ENCODE measurements around the gene FUT8.

FUT8 gene

DNA sequence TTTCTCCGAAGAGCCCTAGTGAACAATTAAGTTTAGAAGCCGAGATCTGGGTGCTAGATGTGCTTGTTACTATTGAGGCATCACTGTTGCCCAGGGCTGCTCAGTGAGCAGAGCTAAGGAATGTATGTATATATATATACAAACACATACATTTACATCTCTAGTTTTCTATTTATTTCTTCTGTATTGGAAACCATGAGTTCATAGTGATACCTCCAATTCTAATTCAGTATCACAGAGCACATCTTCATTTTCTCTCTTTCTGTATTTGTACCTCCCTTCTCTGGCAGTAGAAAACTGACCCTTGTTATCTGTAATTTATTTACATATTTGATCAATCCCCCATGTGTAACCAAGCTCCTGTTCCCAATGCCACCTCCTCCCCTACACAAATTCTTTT is 40.7 kb upstream of the FUT8 start:
- Histone ChIP-seq H3K4me1 (ENCODE audit: control insufficient read depth in 2 of 2, insufficient read depth in 1 of 2, low read depth in 1 of 2, low read length in 2 of 2) (no peaks in the 10 kb centered on the region), H3K9ac (ENCODE audit: low read depth, low read length, poor library complexity) (no peak overlapping the region), H3K79me1 (ENCODE audit: low read depth, low read length) (no peaks in the 10 kb centered on the region), H4K8ac (ENCODE audit: low read depth, low read length) (no peak overlapping the region), H3K27me3 (ENCODE audit: control insufficient read depth in 3 of 3, insufficient read depth in 3 of 3, low read depth in 1 of 3, low read length in 3 of 3) (no peaks in the 10 kb centered on the region), H2AFZ (ENCODE audit: low read length) (no peak overlapping the region), H3K14ac (ENCODE audit: low read length) (no peak overlapping the region), H2BK5ac (ENCODE audit: low read length) (no peak overlapping the region), H3K18ac (ENCODE audit: low read length) (no peak overlapping the region), H3K9me3 (replicated peaks in 1 of 2; ENCODE audit: control insufficient read depth in 2 of 2, insufficient read depth in 1 of 2, low read depth in 1 of 2, low read length in 2 of 2) (no peaks in the 10 kb centered on the region), H3K36me3 (replicated peaks in 1 of 2; ENCODE audit: control insufficient read depth in 2 of 2, insufficient read depth in 2 of 2, low read length in 2 of 2) (no peaks in the 10 kb centered on the region), H3K4me3 (ENCODE audit: low read length in 2 of 2) (no peak overlapping the region), H2BK120ac (ENCODE audit: low read depth, low read length) (no peak overlapping the region), H2BK12ac (ENCODE audit: low read length) (no peak overlapping the region), H3K23ac (ENCODE audit: low read depth, low read length, poor library complexity) (no peak overlapping the region), H3K4ac (ENCODE audit: low read length) (no peak overlapping the region), H2AK5ac (ENCODE audit: low read depth, low read length) (no peak overlapping the region), H4K91ac (ENCODE audit: low read depth, low read length, poor library complexity) (no peak overlapping the region), H3K4me2 (ENCODE audit: insufficient read depth, low read length, poor library complexity, severe bottlenecking) (no peak overlapping the region), H3K27ac (replicated peaks; ENCODE audit: low read length) (no peak overlapping the region), H2BK15ac (ENCODE audit: low read length) (no peak overlapping the region)
- no CpG with 5 or more reads among the region's 2 CpGs for WGBS, 2 donors (ENCODE audit: extremely low coverage in 2 of 2, insufficient read length in 2 of 2, insufficient replicate concordance in 1 of 2)
- no peak for DNase-seq (ENCODE audit: low spot score)

DNA sequence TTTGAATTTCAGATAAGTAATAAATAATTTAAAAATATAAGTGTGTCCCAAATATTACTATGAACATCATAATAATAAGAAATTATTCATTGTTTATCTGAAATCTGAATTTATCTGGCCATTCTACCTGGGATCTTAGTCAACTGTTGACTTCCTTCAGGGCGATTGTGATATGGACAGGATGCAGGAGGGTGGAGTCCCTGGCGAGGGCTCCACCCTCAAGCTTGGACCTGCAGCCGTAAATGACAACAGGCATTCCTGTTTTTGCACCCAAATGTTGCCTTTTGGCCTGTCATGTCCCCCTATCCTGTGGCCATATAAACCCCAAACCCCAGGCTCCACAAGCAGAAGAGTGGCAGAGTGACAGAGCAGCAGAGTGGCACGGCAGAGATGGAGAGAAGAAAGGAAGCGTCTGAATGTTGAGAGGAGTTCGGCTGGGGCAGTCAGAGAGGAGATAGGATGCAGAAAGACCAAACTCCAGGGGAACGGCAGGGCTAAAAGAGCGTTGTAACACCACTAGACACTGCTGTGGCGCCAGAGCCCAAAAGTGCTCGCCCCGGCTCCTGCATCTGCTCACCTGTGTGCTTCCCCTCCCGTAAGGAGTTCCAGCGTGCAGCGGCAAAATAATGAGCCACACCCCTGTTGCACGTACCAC is 39.4 kb upstream of the FUT8 start:
- WGBS, 2 donors (ENCODE audit: extremely low coverage in 2 of 2, insufficient read length in 2 of 2, insufficient replicate concordance in 1 of 2) = no CpG with 5 or more reads among the region's 15 CpGs

DNA sequence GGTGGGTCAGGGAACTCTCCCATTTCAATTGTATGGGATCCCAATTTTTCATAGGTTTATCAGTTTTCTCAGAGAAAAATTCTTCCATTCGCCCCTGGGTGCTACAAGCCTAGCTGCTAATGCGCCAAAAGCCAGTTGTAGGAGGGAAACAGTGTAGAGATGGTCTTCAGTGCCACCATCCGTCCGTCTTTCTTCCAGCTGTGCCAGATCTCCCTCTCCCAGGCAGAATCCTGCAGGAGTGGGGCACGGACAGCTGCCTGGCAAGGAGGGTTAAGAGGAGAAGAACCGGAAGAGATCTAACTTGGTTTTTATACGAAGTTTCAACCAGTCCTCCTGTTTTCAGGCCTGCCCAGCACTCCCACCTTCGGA is 38.9 kb upstream of the FUT8 start:
- no peak overlapping the region for H3K4me2 ChIP-seq (ENCODE audit: insufficient read depth, low read length, poor library complexity, severe bottlenecking)
- no peak overlapping the region for H2AK5ac ChIP-seq (ENCODE audit: low read depth, low read length)
- no peak overlapping the region for H2BK12ac ChIP-seq (ENCODE audit: low read length)
- no peaks in the 10 kb centered on the region for H3K27me3 ChIP-seq (ENCODE audit: control insufficient read depth in 3 of 3, insufficient read depth in 3 of 3, low read depth in 1 of 3, low read length in 3 of 3)
- H2AFZ ChIP-seq (ENCODE audit: low read length) = no peak overlapping the region
- H2BK5ac ChIP-seq (ENCODE audit: low read length) = no peak overlapping the region
- no peak overlapping the region for H3K27ac ChIP-seq (replicated peaks; ENCODE audit: low read length)
- H3K4ac ChIP-seq (ENCODE audit: low read length) = no peak overlapping the region
- no peaks in the 10 kb centered on the region for H3K36me3 ChIP-seq (replicated peaks in 1 of 2; ENCODE audit: control insufficient read depth in 2 of 2, insufficient read depth in 2 of 2, low read length in 2 of 2)
- no peak overlapping the region for H4K8ac ChIP-seq (ENCODE audit: low read depth, low read length)
- H3K23ac ChIP-seq (ENCODE audit: low read depth, low read length, poor library complexity) = no peak overlapping the region
- no peak overlapping the region for H2BK120ac ChIP-seq (ENCODE audit: low read depth, low read length)
- no peak overlapping the region for H3K9ac ChIP-seq (ENCODE audit: low read depth, low read length, poor library complexity)
- H3K18ac ChIP-seq (ENCODE audit: low read length) = no peak overlapping the region
- no peak overlapping the region for H2BK15ac ChIP-seq (ENCODE audit: low read length)
- no peaks in the 10 kb centered on the region for H3K9me3 ChIP-seq (replicated peaks in 1 of 2; ENCODE audit: control insufficient read depth in 2 of 2, insufficient read depth in 1 of 2, low read depth in 1 of 2, low read length in 2 of 2)
- H3K14ac ChIP-seq (ENCODE audit: low read length) = no peak overlapping the region
- H4K91ac ChIP-seq (ENCODE audit: low read depth, low read length, poor library complexity) = no peak overlapping the region
- H3K79me1 ChIP-seq (ENCODE audit: low read depth, low read length) = no peaks in the 10 kb centered on the region
- no peaks in the 10 kb centered on the region for H3K4me1 ChIP-seq (ENCODE audit: control insufficient read depth in 2 of 2, insufficient read depth in 1 of 2, low read depth in 1 of 2, low read length in 2 of 2)
- no peak for DNase-seq (ENCODE audit: low spot score)
- H3K4me3 ChIP-seq (ENCODE audit: low read length in 2 of 2) = no peak overlapping the region
- no CpG with 5 or more reads among the region's 8 CpGs for WGBS, 2 donors (ENCODE audit: extremely low coverage in 2 of 2, insufficient read length in 2 of 2, insufficient replicate concordance in 1 of 2)

More for the DNA sequence above, 39.4 kb upstream of the FUT8 start:
- no peak overlapping the region for H2AFZ ChIP-seq (ENCODE audit: low read length)
- no peak overlapping the region for H3K23ac ChIP-seq (ENCODE audit: low read depth, low read length, poor library complexity)
- no peaks in the 10 kb centered on the region for H3K9me3 ChIP-seq (replicated peaks in 1 of 2; ENCODE audit: control insufficient read depth in 2 of 2, insufficient read depth in 1 of 2, low read depth in 1 of 2, low read length in 2 of 2)
- no peak overlapping the region for H4K91ac ChIP-seq (ENCODE audit: low read depth, low read length, poor library complexity)
- H3K4me1 ChIP-seq (ENCODE audit: control insufficient read depth in 2 of 2, insufficient read depth in 1 of 2, low read depth in 1 of 2, low read length in 2 of 2) = no peaks in the 10 kb centered on the region
- no peak overlapping the region for H2BK120ac ChIP-seq (ENCODE audit: low read depth, low read length)
- H3K9ac ChIP-seq (ENCODE audit: low read depth, low read length, poor library complexity) = no peak overlapping the region
- no peak overlapping the region for H2BK5ac ChIP-seq (ENCODE audit: low read length)
- H2AK5ac ChIP-seq (ENCODE audit: low read depth, low read length) = no peak overlapping the region
- no peak for DNase-seq (ENCODE audit: low spot score)
- no peak overlapping the region for H3K4me2 ChIP-seq (ENCODE audit: insufficient read depth, low read length, poor library complexity, severe bottlenecking)
- H2BK12ac ChIP-seq (ENCODE audit: low read length) = no peak overlapping the region
- peak overlapping the region; percentile 72 for H3K18ac ChIP-seq (ENCODE audit: low read length)
- H3K27me3 ChIP-seq (ENCODE audit: control insufficient read depth in 3 of 3, insufficient read depth in 3 of 3, low read depth in 1 of 3, low read length in 3 of 3) = no peaks in the 10 kb centered on the region
- no peaks in the 10 kb centered on the region for H3K79me1 ChIP-seq (ENCODE audit: low read depth, low read length)
- H3K4me3 ChIP-seq (ENCODE audit: low read length in 2 of 2) = no peak overlapping the region
- no peak overlapping the region for H3K4ac ChIP-seq (ENCODE audit: low read length)
- no peak overlapping the region for H4K8ac ChIP-seq (ENCODE audit: low read depth, low read length)
- no peaks in the 10 kb centered on the region for H3K36me3 ChIP-seq (replicated peaks in 1 of 2; ENCODE audit: control insufficient read depth in 2 of 2, insufficient read depth in 2 of 2, low read length in 2 of 2)
- no peak overlapping the region for H3K27ac ChIP-seq (replicated peaks; ENCODE audit: low read length)
- no peak overlapping the region for H2BK15ac ChIP-seq (ENCODE audit: low read length)
- H3K14ac ChIP-seq (ENCODE audit: low read length) = no peak overlapping the region

DNA sequence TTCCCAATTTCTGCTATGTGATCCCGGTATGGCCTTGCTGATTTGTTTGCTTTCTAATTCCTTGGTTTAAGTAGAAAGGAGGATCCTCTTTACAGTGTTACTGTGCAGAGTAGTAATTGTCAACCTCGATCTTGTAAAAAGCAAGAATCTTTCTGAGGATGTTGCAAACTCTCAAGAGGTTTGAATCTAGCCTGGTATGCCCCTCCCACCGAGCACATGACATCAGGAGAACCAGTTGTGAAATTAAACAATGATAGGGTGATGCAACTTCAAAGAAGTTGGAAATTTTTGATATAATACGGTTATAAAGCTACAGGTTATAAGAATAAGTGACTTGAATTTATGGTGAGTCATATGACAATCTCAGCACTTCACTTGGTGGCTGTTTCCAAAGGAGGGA is 35.0 kb upstream of the FUT8 start:
- H3K36me3 ChIP-seq (replicated peaks in 1 of 2; ENCODE audit: control insufficient read depth in 2 of 2, insufficient read depth in 2 of 2, low read length in 2 of 2) = no peaks in the 10 kb centered on the region
- no peak overlapping the region for H3K4me2 ChIP-seq (ENCODE audit: insufficient read depth, low read length, poor library complexity, severe bottlenecking)
- H3K27ac ChIP-seq (replicated peaks; ENCODE audit: low read length) = no peak overlapping the region
- H3K9ac ChIP-seq (ENCODE audit: low read depth, low read length, poor library complexity) = no peak overlapping the region
- no peak overlapping the region for H2AFZ ChIP-seq (ENCODE audit: low read length)
- H3K23ac ChIP-seq (ENCODE audit: low read depth, low read length, poor library complexity) = no peak overlapping the region
- DNase-seq (ENCODE audit: low spot score) = no peak
- H3K27me3 ChIP-seq (ENCODE audit: control insufficient read depth in 3 of 3, insufficient read depth in 3 of 3, low read depth in 1 of 3, low read length in 3 of 3) = no peaks in the 10 kb centered on the region
- H2AK5ac ChIP-seq (ENCODE audit: low read depth, low read length) = no peak overlapping the region
- H3K4me1 ChIP-seq (ENCODE audit: control insufficient read depth in 2 of 2, insufficient read depth in 1 of 2, low read depth in 1 of 2, low read length in 2 of 2) = no peaks in the 10 kb centered on the region
- no peak overlapping the region for H2BK15ac ChIP-seq (ENCODE audit: low read length)
- no peak overlapping the region for H4K91ac ChIP-seq (ENCODE audit: low read depth, low read length, poor library complexity)
- no peak overlapping the region for H4K8ac ChIP-seq (ENCODE audit: low read depth, low read length)
- H3K9me3 ChIP-seq (replicated peaks in 1 of 2; ENCODE audit: control insufficient read depth in 2 of 2, insufficient read depth in 1 of 2, low read depth in 1 of 2, low read length in 2 of 2) = no peaks in the 10 kb centered on the region
- H3K4ac ChIP-seq (ENCODE audit: low read length) = no peak overlapping the region
- no peak overlapping the region for H3K14ac ChIP-seq (ENCODE audit: low read length)
- no peak overlapping the region for H3K18ac ChIP-seq (ENCODE audit: low read length)
- no peak overlapping the region for H3K4me3 ChIP-seq (ENCODE audit: low read length in 2 of 2)
- no peak overlapping the region for H2BK5ac ChIP-seq (ENCODE audit: low read length)
- H2BK120ac ChIP-seq (ENCODE audit: low read depth, low read length) = no peak overlapping the region
- no peaks in the 10 kb centered on the region for H3K79me1 ChIP-seq (ENCODE audit: low read depth, low read length)
- H2BK12ac ChIP-seq (ENCODE audit: low read length) = no peak overlapping the region
- WGBS, 2 donors (ENCODE audit: extremely low coverage in 2 of 2, insufficient read length in 2 of 2, insufficient replicate concordance in 1 of 2) = 100% methylated on average over 1 of the region's 4 CpGs; no CpG with 5 or more reads in 1 of the 2 donors

Data from neuronal stem cell (in vitro differentiated cells).